ENCODE results near the gene GPNMB.

Gene GPNMB

DNA sequence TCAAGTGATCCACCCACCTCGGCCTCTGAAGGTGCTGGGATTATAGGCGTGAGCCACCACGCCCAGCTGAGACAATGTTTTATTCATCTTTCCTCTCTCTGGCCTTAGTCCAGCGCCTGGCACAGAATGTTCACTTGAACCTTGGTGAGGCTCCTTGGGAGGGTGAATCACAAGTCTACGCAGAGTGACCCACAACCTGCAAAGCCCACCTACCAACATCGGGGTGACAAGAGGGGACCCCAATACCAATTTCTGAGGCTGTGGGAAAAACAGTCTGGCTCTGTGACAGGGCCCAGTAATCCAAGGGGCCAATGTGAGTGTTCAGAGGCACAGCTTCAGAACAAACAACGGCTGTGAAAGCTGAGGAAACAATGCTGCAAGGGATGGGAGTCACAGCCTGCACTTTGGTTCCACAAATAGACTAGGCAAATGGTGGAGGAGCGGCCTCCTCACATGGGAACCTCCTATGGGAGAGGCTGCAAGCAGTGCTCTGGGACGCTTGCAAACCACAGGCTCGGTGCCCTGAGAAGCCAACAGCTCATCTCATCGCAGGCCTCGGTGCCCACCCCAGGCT, 47.0 kb downstream of the GPNMB start:
- H3K4me3 ChIP-seq (ENCODE audit: low read depth, low read length): no peak overlapping the region
- no peaks in the 10 kb centered on the region for H3K27me3 ChIP-seq
- no peaks in the 10 kb centered on the region for H3K4me1 ChIP-seq
- no peaks in the 10 kb centered on the region for H3K9me3 ChIP-seq
- TF ChIP-seq, protein P1, sequence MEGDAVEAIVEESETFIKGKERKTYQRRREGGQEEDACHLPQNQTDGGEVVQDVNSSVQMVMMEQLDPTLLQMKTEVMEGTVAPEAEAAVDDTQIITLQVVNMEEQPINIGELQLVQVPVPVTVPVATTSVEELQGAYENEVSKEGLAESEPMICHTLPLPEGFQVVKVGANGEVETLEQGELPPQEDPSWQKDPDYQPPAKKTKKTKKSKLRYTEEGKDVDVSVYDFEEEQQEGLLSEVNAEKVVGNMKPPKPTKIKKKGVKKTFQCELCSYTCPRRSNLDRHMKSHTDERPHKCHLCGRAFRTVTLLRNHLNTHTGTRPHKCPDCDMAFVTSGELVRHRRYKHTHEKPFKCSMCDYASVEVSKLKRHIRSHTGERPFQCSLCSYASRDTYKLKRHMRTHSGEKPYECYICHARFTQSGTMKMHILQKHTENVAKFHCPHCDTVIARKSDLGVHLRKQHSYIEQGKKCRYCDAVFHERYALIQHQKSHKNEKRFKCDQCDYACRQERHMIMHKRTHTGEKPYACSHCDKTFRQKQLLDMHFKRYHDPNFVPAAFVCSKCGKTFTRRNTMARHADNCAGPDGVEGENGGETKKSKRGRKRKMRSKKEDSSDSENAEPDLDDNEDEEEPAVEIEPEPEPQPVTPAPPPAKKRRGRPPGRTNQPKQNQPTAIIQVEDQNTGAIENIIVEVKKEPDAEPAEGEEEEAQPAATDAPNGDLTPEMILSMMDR (IDR thresholded peaks at IDR 0.05; ENCODE audit: low read depth, low read length): no peak
- DNase-seq: no peak
- H3K36me3 ChIP-seq: no peaks in the 10 kb centered on the region

DNA sequence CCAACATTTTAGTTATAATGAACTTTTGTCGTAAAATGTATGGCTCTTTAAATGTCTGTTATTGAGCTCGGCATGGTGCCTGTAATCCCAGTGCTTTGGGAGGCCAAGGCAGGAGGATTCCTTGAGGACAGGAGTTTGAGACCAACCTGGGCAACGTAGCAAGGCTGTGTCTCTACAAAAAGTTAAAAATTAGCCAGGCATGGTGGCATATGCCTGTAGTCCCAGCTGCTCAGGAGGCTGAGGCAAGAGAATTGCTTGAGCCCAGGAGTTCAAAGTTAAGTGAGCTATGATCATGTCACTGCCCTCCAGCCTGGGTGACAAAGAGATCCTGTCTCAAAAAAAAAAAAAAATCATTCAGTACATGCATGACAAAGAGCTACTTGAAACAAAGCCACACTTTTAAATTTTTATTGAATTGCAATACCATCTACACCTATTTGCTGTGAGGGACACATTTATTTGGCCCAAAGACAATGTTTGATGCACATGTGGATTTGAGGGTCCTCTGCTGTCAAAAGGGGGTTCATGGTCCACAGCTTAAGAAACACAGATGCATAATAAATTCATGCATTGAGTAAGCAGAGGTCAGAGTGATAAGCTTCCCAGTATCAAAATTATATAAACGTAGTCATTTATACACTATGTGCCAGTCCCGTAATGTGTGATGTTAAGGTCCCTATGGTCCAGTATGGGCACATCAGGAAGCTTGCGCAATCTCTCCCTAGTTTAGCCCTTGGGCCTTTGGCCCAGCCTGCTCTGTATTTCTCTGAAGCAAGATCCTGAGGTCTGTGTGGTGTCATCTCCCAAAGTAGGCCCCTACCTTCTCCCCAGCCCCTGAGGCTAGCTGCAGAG, 48.2 kb downstream of the GPNMB start:
- DNase-seq: no peak
- H3K4me3 ChIP-seq (ENCODE audit: low read depth, low read length): no peak overlapping the region
- TF ChIP-seq, protein P1 (IDR thresholded peaks at IDR 0.05; ENCODE audit: low read depth, low read length): no peak

DNA sequence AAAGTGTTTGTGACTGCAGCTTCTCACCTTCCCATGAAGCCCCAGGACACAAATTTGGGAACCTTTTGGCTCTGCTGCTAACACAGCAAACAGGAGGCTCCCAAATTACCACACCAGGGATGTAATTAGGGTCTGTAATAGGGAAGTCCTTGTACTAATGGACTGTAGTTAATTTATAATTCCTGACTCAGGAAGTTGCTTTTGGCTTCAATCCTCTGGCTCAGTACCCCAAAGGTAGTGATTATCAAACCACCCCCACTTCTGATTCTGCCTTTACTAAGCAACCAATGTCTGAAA, 48.8 kb downstream of the GPNMB start:
- Histone ChIP-seq H3K9me3 (no peaks in the 10 kb centered on the region), H3K36me3 (no peaks in the 10 kb centered on the region), H3K27me3 (no peaks in the 10 kb centered on the region), H3K4me3 (ENCODE audit: low read depth, low read length) (no peak overlapping the region), H3K4me1 (no peaks in the 10 kb centered on the region)
- no peak for DNase-seq
- TF ChIP-seq, protein P1 (IDR thresholded peaks at IDR 0.05; ENCODE audit: low read depth, low read length): no peak

More for the DNA sequence above, 48.2 kb downstream of the GPNMB start:
- H3K4me1 ChIP-seq: no peaks in the 10 kb centered on the region
- H3K36me3 ChIP-seq: no peaks in the 10 kb centered on the region
- H3K9me3 ChIP-seq: no peaks in the 10 kb centered on the region
- no peaks in the 10 kb centered on the region for H3K27me3 ChIP-seq

DNA sequence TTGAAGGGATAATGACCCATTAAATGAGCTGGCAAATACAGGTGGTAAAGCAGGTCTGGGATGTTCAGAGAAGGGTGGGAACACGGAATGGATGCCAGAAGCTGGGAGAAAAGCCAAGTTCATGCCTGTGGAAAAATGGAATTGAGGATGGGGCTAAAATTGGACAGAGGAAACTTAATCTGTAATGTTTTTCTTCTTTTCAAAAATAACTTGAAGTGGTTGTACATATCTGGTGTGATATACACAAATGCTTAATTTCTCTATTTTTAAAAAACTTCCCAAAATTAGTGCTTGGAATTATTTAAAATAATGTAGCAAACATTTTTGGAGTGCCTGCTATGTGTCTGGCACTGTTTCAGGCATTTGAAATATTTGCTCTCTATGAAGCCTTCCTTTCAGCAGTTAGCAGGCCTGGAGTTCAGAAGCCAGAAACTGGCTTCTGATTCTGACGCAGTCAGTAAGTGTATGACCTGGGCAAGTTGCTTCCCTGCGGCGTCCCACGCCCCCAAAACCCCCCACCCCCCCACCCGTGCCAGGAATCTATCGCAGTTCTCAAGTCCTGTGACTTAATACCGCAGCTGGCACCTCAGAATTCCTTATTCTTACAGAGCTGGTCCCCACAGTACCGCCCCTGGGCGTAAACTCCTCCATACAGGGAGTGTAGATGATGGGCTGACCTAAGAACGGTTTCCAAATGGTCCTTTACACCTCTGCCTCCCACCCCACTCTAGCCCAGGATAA, 51.7 kb downstream of the GPNMB start:
- Histone ChIP-seq H3K9me3 (no peaks in the 10 kb centered on the region), H3K4me3 (ENCODE audit: low read depth, low read length) (peak overlapping the region; percentile 89), H3K27me3 (no peaks in the 10 kb centered on the region), H3K4me1 (no peaks in the 10 kb centered on the region), H3K36me3 (peaks cover 10% of the 10 kb centered on the region)
- TF ChIP-seq, protein P1 (IDR thresholded peaks at IDR 0.05; ENCODE audit: low read depth, low read length): no peak
- DNase-seq: no peak

DNA sequence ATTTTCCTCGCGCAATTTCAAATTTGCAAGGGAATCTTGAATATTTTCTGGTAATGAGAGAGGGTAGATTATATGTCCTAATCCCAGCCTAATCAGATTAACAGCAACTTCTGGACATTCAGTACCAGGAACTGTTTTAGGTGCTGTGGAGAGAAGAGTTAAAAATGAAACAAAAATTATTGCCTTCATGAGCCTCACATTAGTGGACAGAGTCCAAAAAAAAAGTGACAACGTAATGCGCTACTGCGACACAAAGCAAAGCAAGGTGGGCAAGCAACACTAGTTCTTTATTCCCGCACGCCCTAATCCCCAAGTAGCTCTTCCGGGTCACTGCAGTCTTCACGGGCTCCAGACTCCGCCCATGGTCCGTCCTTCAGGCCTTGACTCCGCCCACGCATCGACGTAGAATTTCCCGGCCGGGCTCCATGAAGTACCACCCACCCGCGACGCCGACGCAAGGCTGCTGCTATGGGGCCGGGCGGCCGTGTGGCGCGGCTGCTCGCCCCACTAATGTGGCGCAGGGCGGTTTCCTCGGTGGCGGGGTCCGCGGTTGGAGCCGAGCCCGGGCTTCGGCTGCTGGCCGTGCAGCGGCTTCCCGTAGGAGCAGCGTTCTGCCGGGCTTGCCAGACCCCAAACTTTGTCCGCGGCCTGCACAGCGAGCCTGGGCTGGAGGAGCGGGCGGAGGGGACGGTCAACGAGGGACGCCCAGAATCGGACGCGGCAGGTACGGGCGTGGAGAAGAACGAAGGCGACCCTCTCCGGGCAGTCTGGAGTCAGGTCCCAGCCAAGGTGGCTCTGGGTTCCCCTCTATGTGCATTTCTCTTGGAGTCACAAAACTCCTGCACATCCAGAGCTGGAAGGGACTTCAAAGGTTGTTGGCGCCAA, 52.6 kb downstream of the GPNMB start, which contains the start of gene MALSU1:
TSS of gene MALSU1 (plus strand) at position 455 of the 885 bp plus-strand sequence. CDS start at position 469, 14 bp downstream.
- H3K9me3 ChIP-seq: no peaks in the 10 kb centered on the region
- TF ChIP-seq, protein P1 (IDR thresholded peaks at IDR 0.05; ENCODE audit: low read depth, low read length): no peak
- DNase-seq: peak; percentile 97
- peaks cover 13% of the 10 kb centered on the region for H3K36me3 ChIP-seq
- H3K27me3 ChIP-seq: no peaks in the 10 kb centered on the region
- H3K4me3 ChIP-seq (ENCODE audit: low read depth, low read length): peak within 1 kb of the TSS; percentile 89
- no peaks in the 10 kb centered on the region for H3K4me1 ChIP-seq

Measured in BE2C (cell line).